GM21526 (cell line): ENCODE results near the gene TRERF1.
"Not testable (repeated sequence)": the region's sequence is repeated elsewhere in the genome, so short reads cannot be mapped to it uniquely, and the experiment has no call there.

ENCODE experiments used
- ATAC-seq: cut with Tn5 transposase; IDR thresholded peaks from one replicate; pipeline ENCODE4 v1.9.1; 2021; ENCODE audit warnings: moderate library complexity; ENCODE audit not compliant: unreplicated experiment, low FRiP score

TRERF1 gene, protein sequence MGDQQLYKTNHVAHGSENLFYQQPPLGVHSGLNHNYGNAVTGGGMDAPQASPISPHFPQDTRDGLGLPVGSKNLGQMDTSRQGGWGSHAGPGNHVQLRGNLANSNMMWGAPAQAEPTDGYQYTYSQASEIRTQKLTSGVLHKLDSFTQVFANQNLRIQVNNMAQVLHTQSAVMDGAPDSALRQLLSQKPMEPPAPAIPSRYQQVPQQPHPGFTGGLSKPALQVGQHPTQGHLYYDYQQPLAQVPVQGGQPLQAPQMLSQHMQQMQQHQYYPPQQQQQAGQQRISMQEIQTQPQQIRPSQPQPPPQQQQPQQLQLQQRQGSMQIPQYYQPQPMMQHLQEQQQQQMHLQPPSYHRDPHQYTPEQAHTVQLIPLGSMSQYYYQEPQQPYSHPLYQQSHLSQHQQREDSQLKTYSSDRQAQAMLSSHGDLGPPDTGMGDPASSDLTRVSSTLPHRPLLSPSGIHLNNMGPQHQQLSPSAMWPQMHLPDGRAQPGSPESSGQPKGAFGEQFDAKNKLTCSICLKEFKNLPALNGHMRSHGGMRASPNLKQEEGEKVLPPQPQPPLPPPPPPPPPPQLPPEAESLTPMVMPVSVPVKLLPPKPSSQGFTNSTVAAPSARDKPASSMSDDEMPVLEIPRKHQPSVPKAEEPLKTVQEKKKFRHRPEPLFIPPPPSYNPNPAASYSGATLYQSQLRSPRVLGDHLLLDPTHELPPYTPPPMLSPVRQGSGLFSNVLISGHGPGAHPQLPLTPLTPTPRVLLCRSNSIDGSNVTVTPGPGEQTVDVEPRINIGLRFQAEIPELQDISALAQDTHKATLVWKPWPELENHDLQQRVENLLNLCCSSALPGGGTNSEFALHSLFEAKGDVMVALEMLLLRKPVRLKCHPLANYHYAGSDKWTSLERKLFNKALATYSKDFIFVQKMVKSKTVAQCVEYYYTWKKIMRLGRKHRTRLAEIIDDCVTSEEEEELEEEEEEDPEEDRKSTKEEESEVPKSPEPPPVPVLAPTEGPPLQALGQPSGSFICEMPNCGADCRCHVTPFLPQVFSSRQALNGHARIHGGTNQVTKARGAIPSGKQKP (N-terminal part only)

DNA sequence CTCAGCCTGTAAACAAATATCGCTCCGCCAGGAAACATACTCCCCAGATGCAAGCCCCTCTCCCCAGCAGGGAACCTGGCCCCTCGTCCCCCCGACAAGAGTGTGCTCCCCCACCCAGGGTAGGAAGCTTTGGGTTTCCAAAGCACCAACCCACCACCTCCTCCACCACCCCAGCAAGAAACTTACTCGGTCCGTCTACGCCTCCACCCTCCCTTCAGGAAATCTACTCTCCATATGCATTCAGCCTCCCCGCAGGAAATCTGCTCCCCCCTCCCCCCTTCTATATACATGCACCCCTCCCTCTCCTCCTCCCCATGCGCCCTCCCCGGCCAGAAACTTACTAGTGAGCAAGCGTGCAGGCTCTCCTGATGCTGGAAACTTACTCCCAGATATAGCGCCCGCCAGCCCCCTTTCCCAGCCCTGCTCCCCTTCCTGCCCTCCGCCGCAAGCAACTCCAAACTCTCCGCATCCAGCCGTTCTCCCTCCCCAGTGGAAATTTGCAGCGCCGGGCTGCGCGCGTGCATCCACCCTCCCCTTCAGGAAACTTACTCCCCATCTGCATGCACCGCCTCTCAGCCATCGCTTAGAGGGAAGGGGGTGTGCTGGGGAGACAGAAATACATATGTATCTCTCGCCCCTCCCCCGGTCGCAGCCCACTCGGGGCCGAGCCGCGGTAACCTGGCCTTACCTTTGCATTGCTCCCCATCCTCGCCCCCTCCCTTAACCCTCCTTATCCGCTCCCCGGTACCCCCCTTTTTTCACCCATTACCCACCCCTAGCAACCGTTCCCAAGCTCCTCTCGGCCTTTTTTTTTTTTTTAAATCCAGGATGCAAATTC, at the start of gene TRERF1:
Gene TRERF1, minus strand, starts transcription at position 594 of the 838 bp plus-strand sequence. CDS start 182,336 bp downstream, outside the sequence.
- no peak for ATAC-seq

- no peak for ATAC-seq
These were observed 46.9 kb upstream of the TRERF1 start for GRCh38 chr6:42498473-42499128.

DNA sequence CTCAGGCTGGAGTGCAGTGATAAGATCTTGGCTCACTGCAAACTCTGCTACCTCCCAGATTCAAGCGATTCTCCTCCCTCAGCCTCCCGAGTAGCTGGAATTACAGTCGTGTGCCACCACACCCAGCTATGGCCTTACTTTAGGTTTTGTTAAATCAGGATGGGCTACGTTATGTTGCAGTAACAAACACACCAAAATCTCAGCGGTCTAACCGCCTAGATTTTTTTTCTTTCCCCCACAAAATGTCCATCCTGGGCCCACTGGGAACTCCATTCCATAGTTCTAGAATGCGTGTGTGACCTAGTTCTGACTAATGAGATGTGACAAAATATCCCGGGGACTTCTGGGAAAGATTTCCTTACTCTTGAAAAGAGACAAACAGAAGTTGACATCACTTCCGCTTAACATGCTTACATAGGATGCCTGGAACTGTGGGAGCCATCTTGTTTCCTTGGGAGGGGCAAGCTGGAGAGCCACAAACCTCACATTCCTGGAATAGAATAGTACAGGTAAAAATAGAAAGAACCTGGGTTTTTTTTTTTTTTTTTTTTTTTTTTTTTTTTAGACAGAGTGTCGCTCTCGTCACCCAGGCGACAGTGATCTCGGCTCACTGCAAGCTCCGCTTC, 42.3 kb upstream of the TRERF1 start:
- no peak for ATAC-seq

GRCh38 chr6:42488129-42488528, 36.4 kb upstream of the TRERF1 start:
- ATAC-seq, result no peak

DNA sequence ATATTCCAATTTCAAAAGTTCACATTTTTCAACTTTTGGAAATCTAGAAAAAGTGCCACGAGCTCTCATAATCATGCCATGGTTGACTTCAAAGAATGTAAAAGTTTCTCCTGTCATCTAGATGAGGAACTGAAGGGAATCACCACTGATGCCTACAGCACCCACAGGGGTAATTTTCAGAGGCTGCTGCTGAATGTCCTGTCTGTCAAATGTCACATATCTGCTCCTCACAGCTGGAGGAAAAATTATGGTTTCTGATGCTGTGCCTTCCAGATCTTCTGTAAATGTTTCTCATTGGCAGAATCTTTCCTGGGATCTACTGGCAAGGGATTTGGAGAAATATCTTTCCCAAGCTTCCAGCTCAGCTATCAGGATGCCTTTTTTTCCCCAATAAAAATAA, 32.5 kb upstream of the TRERF1 start:
- ATAC-seq, result no peak

- no peak for ATAC-seq
These were observed 30.4 kb upstream of the TRERF1 start for GRCh38 chr6:42482174-42482573.

- ATAC-seq, result no peak
These were observed 20.0 kb upstream of the TRERF1 start for GRCh38 chr6:42471714-42472113.

GRCh38 chr6:42471142-42471541, 19.4 kb upstream of the TRERF1 start:
- no peak for ATAC-seq

GRCh38 chr6:42468273-42468672, 16.5 kb upstream of the TRERF1 start:
- no peak for ATAC-seq

DNA sequence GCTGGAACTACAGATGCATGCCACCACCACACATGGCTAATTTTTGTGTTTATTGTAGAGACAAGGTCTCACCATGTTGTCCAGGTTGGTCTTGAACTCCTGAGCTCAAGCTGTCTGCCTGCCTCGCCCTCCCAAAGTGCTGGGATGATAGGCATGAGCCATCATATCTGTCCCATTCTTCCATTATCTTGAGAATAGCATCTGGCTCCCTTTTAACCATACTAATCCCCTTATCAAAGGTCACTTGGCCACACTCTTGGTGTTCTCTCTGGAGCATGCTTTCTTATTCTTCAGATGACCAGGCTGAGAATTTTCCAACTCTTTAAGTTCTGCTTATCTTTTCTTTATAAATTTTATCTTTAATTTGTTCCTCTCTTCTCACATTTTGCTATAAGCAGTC, 15.9 kb upstream of the TRERF1 start:
- ATAC-seq, result no peak

GRCh38 chr6:42466470-42466869, 14.7 kb upstream of the TRERF1 start:
- ATAC-seq, result not testable (repeated sequence)

- ATAC-seq, result no peak
These were observed 10.8 kb upstream of the TRERF1 start for GRCh38 chr6:42462474-42462972.

- no peak for ATAC-seq
These were observed 9.2 kb upstream of the TRERF1 start for GRCh38 chr6:42460883-42461282.

DNA sequence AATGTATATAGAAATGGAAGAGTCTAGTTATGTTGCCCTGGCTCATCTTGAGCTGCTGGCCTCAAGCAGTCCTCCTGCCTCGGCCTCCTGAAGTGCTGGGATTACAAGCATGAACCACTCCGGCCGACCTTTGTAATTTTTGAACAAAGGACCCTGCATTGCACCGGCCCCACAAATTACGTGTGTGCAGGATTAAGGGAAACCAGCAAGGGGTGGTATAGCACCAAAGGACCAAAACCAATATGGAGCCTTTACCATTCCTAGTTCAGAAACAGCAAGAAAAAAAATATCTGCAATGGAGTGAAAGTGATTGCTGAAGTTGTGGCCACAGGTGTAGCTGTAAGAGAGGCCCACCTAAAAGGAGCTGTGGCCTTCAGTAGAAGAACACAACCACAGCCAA, 8.2 kb upstream of the TRERF1 start:
- ATAC-seq, result no peak

DNA sequence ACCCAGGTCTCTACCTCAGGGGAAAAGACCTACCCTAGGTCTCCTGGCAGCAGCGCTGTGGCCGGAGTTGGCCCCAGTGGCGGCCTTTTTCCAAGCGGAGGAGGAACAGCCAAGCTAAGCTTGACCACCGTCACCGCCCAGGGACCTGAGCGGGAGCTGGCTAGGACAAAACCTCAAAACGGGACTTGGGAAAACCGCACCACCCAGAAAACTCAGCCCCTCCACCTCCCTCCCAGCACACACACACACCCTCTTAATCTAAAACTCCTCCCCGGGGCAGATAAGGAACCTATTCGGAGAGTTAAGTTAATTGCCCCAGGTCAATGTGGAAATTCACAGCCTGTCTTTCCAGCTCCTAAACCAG, 2.7 kb upstream of the TRERF1 start:
- no peak for ATAC-seq

DNA sequence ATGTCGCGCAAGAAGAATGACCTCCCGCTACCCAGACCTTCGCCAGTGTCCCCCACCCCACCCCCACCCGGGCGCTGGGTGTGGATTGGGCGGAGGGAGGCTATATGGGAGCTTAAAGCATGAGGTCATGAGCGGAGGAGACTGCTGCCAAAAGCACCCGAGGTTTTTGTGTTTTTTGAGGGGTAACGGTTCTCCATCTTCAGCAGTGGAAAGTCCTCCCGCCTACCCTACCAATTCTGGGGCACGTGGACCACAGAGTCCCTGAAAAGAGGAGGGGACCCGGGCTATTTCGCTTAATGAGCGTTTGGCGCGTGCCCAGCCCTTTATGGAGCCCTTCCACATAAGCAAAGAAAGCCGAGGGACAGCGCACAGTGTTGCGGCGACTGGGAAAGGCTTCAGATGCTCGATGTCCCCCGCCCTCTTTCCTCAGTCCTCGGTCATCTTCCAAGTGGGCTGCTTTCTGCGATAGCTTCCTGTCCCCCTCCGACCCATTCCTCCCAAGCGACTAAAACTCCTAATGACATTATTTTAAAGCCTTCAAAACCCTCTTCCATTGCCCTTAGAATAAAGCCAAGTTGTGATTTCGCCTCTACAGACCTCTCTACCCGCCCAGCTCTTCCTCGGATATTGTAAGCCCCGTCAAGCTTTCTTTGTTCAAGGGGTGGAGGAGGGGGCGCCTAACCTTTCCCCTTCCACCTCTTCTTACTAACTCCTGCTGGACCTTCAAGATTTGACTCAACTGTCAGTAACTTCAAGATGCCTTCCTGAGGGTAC, 2.1 kb upstream of the TRERF1 start:
- no peak for ATAC-seq

DNA sequence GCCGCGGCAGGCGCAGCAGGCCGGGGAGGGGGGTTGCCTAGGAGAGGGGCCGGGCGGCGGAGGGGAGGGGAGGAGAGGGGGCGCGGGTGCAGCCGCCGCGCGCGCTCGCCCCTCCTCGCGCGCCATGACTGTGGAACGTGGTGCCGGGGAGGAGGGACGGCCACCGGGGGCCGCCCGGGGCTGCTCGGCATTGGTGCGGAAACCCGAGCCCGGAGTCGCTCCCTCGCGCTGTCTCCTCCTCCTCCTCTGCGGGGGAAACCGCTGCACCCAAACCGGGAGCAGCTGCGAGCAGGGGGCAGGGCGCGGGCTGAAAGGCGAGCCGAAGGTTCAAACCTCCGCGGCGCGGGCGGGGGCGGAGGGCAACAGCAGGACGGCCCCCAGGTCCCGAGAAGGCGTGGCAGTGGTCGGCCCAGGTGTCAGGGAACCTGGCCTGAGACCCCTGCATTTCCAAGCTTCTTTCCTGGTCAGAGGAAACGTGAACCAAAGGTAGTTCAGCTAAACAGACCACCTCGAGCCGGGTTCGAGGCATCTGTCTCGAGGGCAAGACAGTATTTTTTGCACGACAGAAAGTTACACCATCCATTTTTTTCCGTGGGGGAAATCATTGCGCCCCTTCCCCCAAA, 1.4 kb upstream of the TRERF1 start:
- no peak for ATAC-seq
